Endothelial cell of umbilical vein (primary cell): ENCODE data around the gene SNAI3. TPM values are rescaled to one million over a fixed set of nuclear protein-coding genes. Genes with fewer than 3 reads are reported as not detected.

Experiments used
- BruUV-seq: library from RNA; stranded (reverse); fragments of 400-500 nt; replicated peaks from 2 replicates; lab custom pipeline; 2021; lab: Mats Ljungman, UMichigan
- CTCF ChIA-PET: fragments of 300-600, 350-600 bp; sonication (Branson Sonifier 250); formaldehyde crosslinking; loops from one replicate; lab custom pipeline; 2021; ENCODE audit warnings: antibody characterized with exemption, inconsistent platforms; lab: Charles Lee
- POLR2A ChIA-PET: fragments of 300-600, 350-600 bp; sonication (Branson Sonifier 250); formaldehyde crosslinking; loops from one replicate; lab custom pipeline; 2021; ENCODE audit warnings: antibody characterized with exemption, inconsistent platforms; lab: Charles Lee
- DNase-seq: peaks from one replicate; pipeline ENCODE4 v3.0.0-alpha.2; 2011; ENCODE audit warnings: low read depth, low spot score
- FAIRE-seq: peaks from 2 replicates; lab custom pipeline; 2011; peaks lifted over from hg19 to GRCh38; lab: Jason Lieb, UNC
- H2AFZ ChIP-seq: 2 replicates; pipeline ENCODE4 v1.6.0; 2012; ENCODE audit warnings: low read depth, low read length, control low read depth, inconsistent platforms
- H3K27ac ChIP-seq: 2 replicates; pipeline ENCODE4 v1.5.1; 2011; ENCODE audit warnings: low read depth, mild to moderate bottlenecking, control low read depth, low read length, moderate library complexity; ENCODE audit not compliant: insufficient read depth
- H3K27me3 ChIP-seq, 2 experiments: 2 replicates each; pipeline versions ENCODE4 v1.6.0 to v1.6.1; 2011; ENCODE audit warnings: low read length in 2 of 2, mixed read lengths in 1 of 2; ENCODE audit not compliant: control insufficient read depth in 2 of 2, insufficient read depth in 2 of 2
- H3K36me3 ChIP-seq, 2 experiments: 2 replicates in 1 of 2; 3 replicates in 1 of 2; pipeline ENCODE4 v1.5.1; 2011; ENCODE audit warnings: low read length in 2 of 2, mild to moderate bottlenecking in 1 of 2, moderate library complexity in 1 of 2; ENCODE audit not compliant: control insufficient read depth in 2 of 2, insufficient read depth in 2 of 2; ENCODE audit errors: extremely low read depth in 1 of 2
- H3K4me1 ChIP-seq: 3 replicates; pipeline ENCODE4 v1.5.1; 2011; ENCODE audit warnings: mild to moderate bottlenecking, low read length; ENCODE audit not compliant: control insufficient read depth, insufficient read depth; ENCODE audit errors: extremely low read depth
- H3K4me2 ChIP-seq: 2 replicates; pipeline ENCODE4 v1.6.1; 2011; ENCODE audit warnings: low read length, control low read depth, mixed read lengths; ENCODE audit not compliant: insufficient read depth
- H3K4me3 ChIP-seq, 3 experiments: fragments of 200-600 bp in 1 of 3; sonication (generic), shearing (Covaris generic) in 1 of 3; replicated peaks in 1 of 3; 2 replicates each; pipeline ENCODE4 v1.5.1; 2011 to 2016; ENCODE audit warnings: control low read depth in 3 of 3, low read length in 3 of 3, mild to moderate bottlenecking in 2 of 3, inconsistent platforms in 1 of 3, low read depth in 1 of 3, moderate library complexity in 1 of 3; ENCODE audit not compliant: insufficient read depth in 1 of 3
- H3K79me2 ChIP-seq: 2 replicates; pipeline ENCODE4 v1.6.0; 2012; ENCODE audit warnings: low read length, inconsistent platforms; ENCODE audit not compliant: control insufficient read depth, insufficient read depth
- H3K9ac ChIP-seq: replicated peaks from 2 replicates; pipeline ENCODE3; 2011; ENCODE audit warnings: low read length, control low read depth; ENCODE audit not compliant: insufficient read depth; ENCODE audit errors: extremely low read depth
- H3K9me1 ChIP-seq: replicated peaks from 3 replicates; pipeline ENCODE4 v1.6.0; 2011; ENCODE audit warnings: mild to moderate bottlenecking, low read length; ENCODE audit not compliant: control insufficient read depth, insufficient read depth; ENCODE audit errors: extremely low read depth
- H3K9me3 ChIP-seq: replicated peaks from 2 replicates; pipeline ENCODE4 v1.5.1; 2012; ENCODE audit warnings: low read length, inconsistent platforms; ENCODE audit not compliant: control insufficient read depth, insufficient read depth
- H4K20me1 ChIP-seq: replicated peaks from 2 replicates; pipeline ENCODE3; 2011; ENCODE audit warnings: mild to moderate bottlenecking, low read length; ENCODE audit not compliant: control insufficient read depth, insufficient read depth; ENCODE audit errors: extremely low read depth
- EZH2 ChIP-seq: IDR thresholded peaks from 2 replicates; pipeline ENCODE4 v1.6.1; 2012; ENCODE audit warnings: borderline replicate concordance, low read depth, mild to moderate bottlenecking, moderate library complexity, low read length, inconsistent platforms; ENCODE audit not compliant: severe bottlenecking
- FOS ChIP-seq: IDR thresholded peaks from 2 replicates; pipeline ENCODE4 v1.6.1; 2011; ENCODE audit warnings: mild to moderate bottlenecking, low read length, moderate library complexity, borderline replicate concordance; ENCODE audit not compliant: insufficient read depth
- GATA2 ChIP-seq: IDR thresholded peaks from 2 replicates; pipeline ENCODE4 v1.7.0; 2011; ENCODE audit warnings: low read depth, mild to moderate bottlenecking, moderate library complexity, mixed read lengths, low read length; ENCODE audit not compliant: insufficient read length, insufficient read depth
- JUN ChIP-seq: IDR thresholded peaks from 2 replicates; pipeline ENCODE4 v1.6.1; 2011; ENCODE audit warnings: borderline replicate concordance, low read depth; ENCODE audit not compliant: insufficient read length, insufficient read depth
- MYC ChIP-seq: IDR thresholded peaks from one replicate; pipeline ENCODE4 v1.6.1; 2011; ENCODE audit warnings: mild to moderate bottlenecking, low read depth, low read length
- POLR2A ChIP-seq: IDR thresholded peaks from 2 replicates; pipeline ENCODE4 v1.6.1; 2012; ENCODE audit warnings: low read depth, mild to moderate bottlenecking, control low read depth, low read length
- POLR2AphosphoS5 ChIP-seq: IDR thresholded peaks from 2 replicates; pipeline ENCODE4 v1.6.1; 2012; ENCODE audit warnings: low read depth, mild to moderate bottlenecking, control low read depth, low read length, moderate library complexity; ENCODE audit not compliant: insufficient read depth
- dilution Hi-C: fragments of 300-500 bp; cut with MboI; formaldehyde crosslinking; loops from one replicate; pipeline ENCODE4 v1.15.0; 2019; ENCODE audit warnings: low sequenced_read_pairs; ENCODE audit not compliant: extremely low pct_ligation_motif_present
- intact Hi-C: fragments of 100-400 bp; cut with micrococcal nuclease; formaldehyde crosslinking; loops from one replicate; pipeline ENCODE4 v1.10.0; 2022
- polyA plus RNA-seq, 4 experiments: library from polyadenylated mRNA; depleted of rRNA in 3 of 4; stranded (reverse) in 3 of 4; unstranded in 1 of 4; fragments of >200 nt; gene quantifications; 2 replicates each; pipeline versions ENCODE4 v1.2.1 to v1.2.3, GENCODE V29; 2011 to 2012; ENCODE audit warnings: missing spikeins in 1 of 4
- total RNA-seq: library from RNA; stranded (reverse); gene quantifications from 2 replicates; pipeline ENCODE4 v1.2.3, GENCODE V29; 2021
- TF ChIP-seq, protein P1 (sequence below), 2 donors: IDR thresholded peaks; 1 replicate in 1 of 2; 2 replicates in 1 of 2; pipeline ENCODE4 v1.5.1; 2011; ENCODE audit warnings: low read length in 2 of 2, mild to moderate bottlenecking in 2 of 2, moderate library complexity in 2 of 2, control low read depth in 1 of 2, inconsistent platforms in 1 of 2, low read depth in 1 of 2; ENCODE audit not compliant: insufficient read depth in 1 of 2; ENCODE audit errors: extremely low read depth in 1 of 2
- TF ChIP-seq, protein P2 (sequence below): IDR thresholded peaks from 2 replicates; pipeline ENCODE4 v1.6.1; 2011; ENCODE audit not compliant: insufficient read depth, insufficient read length

SNAI3 gene
- total and polyA plus RNA-seq, 2 donors (not counting 3 experiments of a cell fraction or from before 2014, with no cell fraction given), result 0.30 to 0.31 TPM

DNA sequence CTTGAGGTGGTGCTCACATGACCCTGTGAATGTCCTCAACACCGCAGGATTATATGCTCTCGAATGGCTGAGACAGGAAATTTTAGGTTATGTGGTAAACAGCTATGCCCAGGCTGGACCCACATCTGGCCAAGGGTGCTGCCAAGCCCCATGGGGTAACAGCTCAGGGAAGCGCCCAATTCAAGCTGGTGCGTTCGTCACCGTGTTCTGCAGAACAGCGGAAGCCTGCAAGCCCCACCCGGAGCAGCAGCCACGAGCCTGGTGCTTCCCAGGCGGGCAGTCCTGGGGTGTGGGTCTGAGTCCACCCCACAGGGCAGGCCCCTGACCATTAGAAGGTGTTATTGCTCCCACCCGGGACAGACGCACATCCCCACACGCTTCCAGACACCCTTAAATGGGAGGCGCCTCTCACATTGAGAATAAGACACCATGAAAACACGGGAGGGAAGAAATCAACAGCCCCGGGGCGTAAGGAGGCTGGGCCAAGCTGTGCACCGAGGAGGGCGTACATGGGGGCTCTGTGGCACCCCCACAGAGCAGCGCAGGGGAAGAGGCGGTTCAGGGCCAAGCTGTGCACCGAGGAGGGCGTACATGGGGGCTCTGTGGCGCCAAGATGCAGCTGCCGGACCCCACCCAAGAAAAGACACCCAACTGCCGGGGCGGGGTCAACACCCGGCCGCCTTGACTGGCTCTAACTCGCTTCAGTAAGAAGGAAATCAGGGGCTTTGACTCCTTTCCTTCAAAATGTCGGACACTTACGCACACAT is 32.5 kb downstream of the SNAI3 start:
- Histone ChIP-seq H3K4me1 (peaks cover 13% of the 10 kb centered on the region), H3K79me2 (peaks cover 3% of the 10 kb centered on the region), H3K27ac (no peak overlapping the region), H3K4me3 (no peak overlapping the region), H3K27me3 (no peaks in the 10 kb centered on the region), H2AFZ (no peak overlapping the region), H3K36me3 (peaks cover 7 to 17% of the 10 kb centered on the region in 2 experiments), H3K9me3 (no peaks in the 10 kb centered on the region), H3K4me2 (no peak overlapping the region), H4K20me1 (no peaks in the 10 kb centered on the region), H3K9me1 (no peaks in the 10 kb centered on the region), H3K9ac (no peak overlapping the region)
- POLR2A ChIA-PET, result no interaction called here
- no peak for TF ChIP-seq POLR2A
- TF ChIP-seq, protein P1, sequence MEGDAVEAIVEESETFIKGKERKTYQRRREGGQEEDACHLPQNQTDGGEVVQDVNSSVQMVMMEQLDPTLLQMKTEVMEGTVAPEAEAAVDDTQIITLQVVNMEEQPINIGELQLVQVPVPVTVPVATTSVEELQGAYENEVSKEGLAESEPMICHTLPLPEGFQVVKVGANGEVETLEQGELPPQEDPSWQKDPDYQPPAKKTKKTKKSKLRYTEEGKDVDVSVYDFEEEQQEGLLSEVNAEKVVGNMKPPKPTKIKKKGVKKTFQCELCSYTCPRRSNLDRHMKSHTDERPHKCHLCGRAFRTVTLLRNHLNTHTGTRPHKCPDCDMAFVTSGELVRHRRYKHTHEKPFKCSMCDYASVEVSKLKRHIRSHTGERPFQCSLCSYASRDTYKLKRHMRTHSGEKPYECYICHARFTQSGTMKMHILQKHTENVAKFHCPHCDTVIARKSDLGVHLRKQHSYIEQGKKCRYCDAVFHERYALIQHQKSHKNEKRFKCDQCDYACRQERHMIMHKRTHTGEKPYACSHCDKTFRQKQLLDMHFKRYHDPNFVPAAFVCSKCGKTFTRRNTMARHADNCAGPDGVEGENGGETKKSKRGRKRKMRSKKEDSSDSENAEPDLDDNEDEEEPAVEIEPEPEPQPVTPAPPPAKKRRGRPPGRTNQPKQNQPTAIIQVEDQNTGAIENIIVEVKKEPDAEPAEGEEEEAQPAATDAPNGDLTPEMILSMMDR (IDR thresholded peaks at IDR 0.05; ENCODE audit: extremely low read depth in 1 of 2, insufficient read depth in 1 of 2, low read depth in 1 of 2, low read length in 2 of 2), result no peak
- TF ChIP-seq, protein P2, sequence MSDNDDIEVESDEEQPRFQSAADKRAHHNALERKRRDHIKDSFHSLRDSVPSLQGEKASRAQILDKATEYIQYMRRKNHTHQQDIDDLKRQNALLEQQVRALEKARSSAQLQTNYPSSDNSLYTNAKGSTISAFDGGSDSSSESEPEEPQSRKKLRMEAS, result no peak
- TF ChIP-seq EZH2, result no peak
- TF ChIP-seq POLR2AphosphoS5, result no peak
- TF ChIP-seq JUN, result no peak
- TF ChIP-seq MYC, result no peak
- TF ChIP-seq GATA2, result no peak
- no peak for TF ChIP-seq FOS
- DNase-seq (no peak), FAIRE-seq (no peak)
- no TSS peak for BruUV-seq
- intact Hi-C loops (no loop called here), dilution Hi-C loops (no loop called here)
- CTCF ChIA-PET, result no interaction called here
